GM11168 (cell line): ENCODE measurements around the gene PIN1.

ENCODE experiments used
- in situ Hi-C: fragments of 300-500 bp; cut with MboI; formaldehyde crosslinking; loops from one replicate; pipeline ENCODE4 v1.12.0; 2022; ENCODE audit warnings: low sequenced_read_pairs; ENCODE audit not compliant: unreplicated experiment

Gene PIN1

GRCh38 chr19:9848762-9849161 is 13.6 kb downstream of the PIN1 start:
- in situ Hi-C loops = no loop called here

DNA sequence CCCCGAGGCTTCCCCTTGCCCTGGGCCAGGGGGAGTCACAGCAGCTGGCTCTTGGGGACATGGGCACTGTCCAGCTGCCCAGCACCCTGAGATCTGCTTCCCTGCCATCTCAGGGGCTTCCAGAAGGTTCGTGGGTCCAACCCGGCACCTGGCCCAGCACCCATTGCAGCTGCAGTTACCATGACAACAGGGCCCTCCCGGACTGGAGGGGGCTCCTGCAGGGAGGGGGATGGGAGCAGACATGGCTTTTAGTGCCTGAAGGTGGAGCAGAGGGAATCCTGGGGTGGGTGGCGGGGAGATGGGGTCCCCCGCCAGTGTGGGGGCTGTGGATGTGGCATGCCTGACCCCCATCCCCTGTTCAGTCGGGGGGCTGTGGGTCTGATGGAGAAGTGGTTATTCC is 14.7 kb downstream of the PIN1 start:
- in situ Hi-C loops = no loop called here

DNA sequence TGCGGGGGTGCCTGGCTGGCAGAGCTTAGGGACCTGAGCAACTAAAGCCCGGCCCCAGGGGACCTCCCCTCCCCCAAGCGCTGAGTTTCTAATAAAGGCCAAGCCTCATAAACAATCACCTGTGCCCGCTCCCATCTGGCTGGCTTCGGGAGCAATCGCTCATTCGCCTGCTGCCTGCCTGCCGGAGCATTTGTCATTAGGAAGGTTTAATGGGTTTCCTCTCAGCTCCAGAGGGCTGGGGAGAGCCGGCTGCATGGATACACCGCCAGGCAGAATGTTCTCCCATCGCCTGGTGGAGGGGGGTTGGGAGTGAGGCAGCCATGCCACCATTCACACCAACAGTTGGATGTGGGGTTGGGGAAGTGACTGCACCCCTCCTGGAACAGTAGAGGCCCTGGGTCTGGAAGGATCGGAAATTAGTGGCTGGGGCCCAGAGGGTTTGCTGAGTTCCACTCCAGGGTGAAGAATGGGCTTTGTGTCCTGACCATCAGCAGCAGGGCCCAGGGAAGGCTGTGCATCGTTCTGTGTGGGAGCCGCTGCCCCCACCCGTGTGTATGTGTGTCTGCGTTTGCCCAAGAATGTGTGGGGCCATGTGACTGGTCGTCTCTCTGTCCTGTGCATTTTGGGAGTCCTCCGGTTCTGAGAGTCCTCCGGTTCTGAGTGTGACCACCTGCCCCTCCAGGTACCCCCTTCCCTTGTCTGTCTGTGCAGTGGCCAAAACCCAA is 15.3 kb downstream of the PIN1 start:
- in situ Hi-C loops = no loop called here

- in situ Hi-C loops = no loop called here
These were observed 19.2 kb downstream of the PIN1 start for GRCh38 chr19:9854282-9854846.

DNA sequence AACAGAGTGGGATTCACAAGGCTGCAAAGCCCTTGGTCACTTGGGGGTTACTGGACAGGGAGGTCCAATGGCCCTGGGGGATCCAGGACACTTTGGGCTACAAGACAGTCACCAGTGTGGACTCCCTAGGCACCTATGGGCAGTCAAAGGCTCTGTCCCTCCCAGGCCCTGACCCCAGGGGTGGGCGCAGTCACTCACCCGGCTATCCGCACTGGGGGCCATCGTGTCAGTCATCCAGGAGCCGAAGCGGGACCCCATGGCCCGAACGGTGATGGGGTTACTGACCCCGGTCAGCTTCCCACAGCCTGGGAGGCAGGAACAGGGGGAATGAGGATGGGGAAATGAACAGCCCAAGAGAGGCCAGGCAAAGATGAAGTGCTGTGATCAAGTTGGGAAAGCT is 21.5 kb downstream of the PIN1 start:
- in situ Hi-C loops = no loop called here

DNA sequence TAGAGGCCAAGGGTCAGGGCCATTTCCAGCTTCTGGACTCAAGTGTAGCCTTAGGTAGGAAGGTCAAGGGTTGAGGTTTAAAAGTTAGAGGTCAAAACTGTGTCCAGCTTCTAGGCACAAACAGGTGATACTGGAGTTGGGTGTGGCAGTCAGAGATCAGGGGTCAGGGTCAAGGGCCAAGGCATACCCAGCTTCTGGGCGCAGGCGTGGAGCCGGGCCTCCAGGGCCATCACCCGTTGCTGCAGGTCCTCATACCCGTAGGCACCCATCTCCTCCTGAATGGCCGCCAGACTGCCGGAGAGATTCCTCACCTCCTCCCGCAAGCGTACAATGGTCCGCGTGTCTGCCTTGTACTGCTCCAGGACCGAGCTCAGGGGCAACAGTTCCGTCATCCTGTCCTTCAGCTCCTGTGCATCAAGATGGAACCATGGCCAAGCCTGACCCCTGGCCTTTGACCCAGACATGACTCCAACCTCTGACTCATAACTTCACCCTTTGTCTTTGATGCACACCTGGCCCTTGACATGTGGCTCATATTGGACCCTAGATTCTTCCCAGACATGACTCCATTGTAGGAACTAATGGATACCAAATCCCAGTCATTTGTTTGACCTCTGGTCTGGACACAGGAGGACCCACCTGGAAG is 22.1 kb downstream of the PIN1 start:
- in situ Hi-C loops = no loop called here

- in situ Hi-C loops = no loop called here
These were observed 23.0 kb downstream of the PIN1 start for GRCh38 chr19:9857920-9858746.

GRCh38 chr19:9858766-9859165 is 23.6 kb downstream of the PIN1 start:
- in situ Hi-C loops = no loop called here

DNA sequence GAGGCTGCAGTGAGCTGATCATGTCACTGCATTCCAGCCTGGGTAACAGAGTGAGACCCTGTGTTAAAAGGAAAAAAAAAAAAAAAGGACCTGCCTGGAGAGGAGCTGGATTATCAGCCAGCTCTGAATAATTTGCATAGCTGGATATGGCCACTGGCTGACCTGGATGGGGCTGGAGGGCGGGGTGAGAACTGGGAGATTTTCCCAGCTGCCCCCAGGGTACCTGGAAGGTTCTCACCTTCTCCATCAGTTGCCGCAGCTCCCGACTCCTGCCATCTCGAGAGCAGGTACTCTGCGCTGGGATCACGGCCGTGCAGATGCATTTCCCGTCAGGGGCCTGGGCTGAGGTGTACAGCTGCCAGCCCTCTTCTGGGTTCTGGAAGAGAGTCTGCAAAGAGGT is 25.3 kb downstream of the PIN1 start:
- in situ Hi-C loops = no loop called here

DNA sequence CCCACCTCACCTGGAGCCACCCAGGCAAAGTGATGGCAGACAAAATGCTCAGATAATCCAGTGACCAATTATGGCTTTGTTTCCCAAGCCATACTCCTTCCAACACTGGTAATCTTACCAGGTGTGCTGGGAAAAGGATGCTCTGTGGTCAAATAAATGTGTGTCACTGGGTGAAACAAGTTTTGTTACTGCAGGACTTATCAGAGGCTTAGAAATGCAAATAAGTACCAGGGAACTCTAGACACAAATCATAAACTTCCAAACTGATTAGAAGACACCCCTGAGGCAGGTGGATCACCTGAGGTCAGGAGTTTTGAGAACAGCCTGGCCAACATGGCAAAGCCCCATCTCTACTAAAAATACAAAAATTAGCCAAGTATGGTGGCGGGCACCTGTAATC is 26.4 kb downstream of the PIN1 start:
- in situ Hi-C loops = no loop called here

- in situ Hi-C loops = no loop called here
These were observed 27.8 kb downstream of the PIN1 start for GRCh38 chr19:9862938-9863337.

DNA sequence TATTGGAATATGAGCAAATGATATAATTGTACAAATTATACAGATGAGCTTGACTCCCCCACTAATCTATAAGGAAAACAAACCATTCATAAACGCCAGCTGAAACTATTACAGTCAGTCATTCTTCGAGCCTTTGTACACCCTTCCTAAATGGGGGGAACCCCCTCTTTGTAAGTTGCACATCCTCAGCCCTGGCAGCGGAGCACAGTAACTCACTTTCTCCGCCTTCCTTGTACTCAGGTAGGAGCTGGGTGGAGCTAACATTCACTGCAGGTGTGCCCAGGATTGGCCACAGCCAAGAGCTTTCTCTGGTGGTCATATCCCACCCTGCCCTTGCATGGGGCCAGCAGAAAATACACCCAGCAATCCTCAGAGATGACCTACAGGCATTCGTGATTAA is 28.6 kb downstream of the PIN1 start:
- in situ Hi-C loops = no loop called here

- in situ Hi-C loops = no loop called here
These were observed 30.8 kb downstream of the PIN1 start for GRCh38 chr19:9865732-9866501.

DNA sequence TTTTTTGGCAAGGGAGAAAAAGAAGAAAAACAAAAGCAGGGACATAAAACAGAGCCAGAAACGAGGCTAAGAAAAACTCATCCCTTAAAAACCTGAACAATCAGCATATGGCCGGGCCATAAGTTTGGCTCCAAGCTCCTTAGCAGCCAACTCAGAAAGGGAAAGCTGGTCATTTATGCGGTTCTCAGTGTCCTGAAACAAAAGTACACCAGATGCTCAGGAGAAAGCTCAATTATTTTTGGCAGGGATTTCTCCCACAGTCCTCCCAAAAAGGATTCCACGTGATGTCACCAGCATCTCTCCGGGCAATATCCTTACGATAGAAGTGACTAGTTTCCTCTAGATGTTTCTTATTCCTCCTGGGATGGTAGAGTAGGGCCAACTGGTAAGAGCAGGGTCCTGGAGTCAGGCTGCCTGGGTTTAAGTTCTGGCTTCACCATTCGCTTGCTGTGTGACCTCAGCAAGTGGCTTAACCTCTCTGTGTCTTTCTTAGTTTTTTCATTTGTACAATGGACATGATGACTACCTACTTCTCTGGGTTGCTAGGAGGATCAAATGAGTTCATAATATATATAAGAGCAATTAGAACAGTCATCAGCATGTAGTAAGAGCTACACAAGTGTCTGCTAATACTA is 34.0 kb downstream of the PIN1 start:
- in situ Hi-C loops = no loop called here

GRCh38 chr19:9871626-9872338 is 36.7 kb downstream of the PIN1 start:
- in situ Hi-C loops = no loop called here

DNA sequence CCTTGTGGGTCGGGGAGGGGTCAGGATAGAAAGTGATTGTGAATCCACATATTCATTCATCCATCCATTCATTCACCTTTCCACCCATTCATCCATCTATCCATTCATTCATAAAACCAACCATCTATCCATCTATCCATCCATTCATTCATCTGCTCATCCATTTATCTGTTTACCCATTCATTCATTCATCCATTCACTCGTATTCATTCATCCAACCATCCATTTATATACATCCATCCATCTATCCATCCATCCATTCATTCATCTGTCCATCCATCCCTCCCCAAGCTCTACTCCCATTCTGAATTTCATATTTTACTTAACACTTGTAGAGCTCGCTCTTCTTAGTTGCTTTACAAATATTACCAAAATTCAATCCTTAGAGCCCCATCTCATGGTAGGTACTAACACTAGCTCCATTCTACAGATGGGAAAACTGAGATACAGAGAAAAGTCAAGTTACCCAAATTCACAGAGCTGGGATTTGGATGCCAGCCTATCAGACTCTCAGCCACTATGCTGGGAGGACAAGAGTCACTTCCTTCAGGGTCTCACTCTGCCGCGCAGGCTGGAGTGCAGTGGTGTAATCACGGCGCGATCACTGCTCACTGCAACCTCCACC is 37.6 kb downstream of the PIN1 start:
- in situ Hi-C loops = no loop called here

GRCh38 chr19:9875031-9875627 is 40.0 kb downstream of the PIN1 start:
- in situ Hi-C loops = no loop called here

- in situ Hi-C loops = no loop called here
These were observed 40.7 kb downstream of the PIN1 start for GRCh38 chr19:9875796-9876195.
